CD14-positive monocyte (primary cell): ENCODE measurements around the gene COX6B1. TPM values are rescaled to one million over a fixed set of nuclear protein-coding genes. Genes with fewer than 3 reads are reported as not detected.
A peak's percentile ranks its signal among the peaks of the same experiment; 100 is the strongest.
"Not testable (repeated sequence)": the region's sequence is repeated elsewhere in the genome, so short reads cannot be mapped to it uniquely, and the experiment has no call there.

ENCODE experiments used
- DNase-seq, 3 donors: peaks; one replicate each; pipeline ENCODE4 v3.0.0-alpha.2; 2011 to 2022
- H2AFZ ChIP-seq: 2 replicates; pipeline ENCODE4 v1.6.0; 2012; ENCODE audit warnings: mild to moderate bottlenecking, low read depth, low read length, inconsistent platforms; ENCODE audit not compliant: insufficient read depth, poor library complexity, severe bottlenecking
- H3K27ac ChIP-seq, 2 donors: 1 replicate in 1 of 2; 2 replicates in 1 of 2; pipeline ENCODE4 v1.5.1; 2012 to 2013; ENCODE audit warnings: low read length in 2 of 2, control low read depth in 1 of 2, inconsistent platforms in 1 of 2, low read depth in 1 of 2, mild to moderate bottlenecking in 1 of 2
- H3K27me3 ChIP-seq, 2 donors: one replicate each; pipeline versions ENCODE4 v1.6.0 to v1.6.1; 2011 to 2013; ENCODE audit warnings: low read length in 2 of 2; ENCODE audit not compliant: control insufficient read depth in 2 of 2, insufficient read depth in 2 of 2
- H3K36me3 ChIP-seq, 2 donors: replicated peaks in 1 of 2; 1 replicate in 1 of 2; 2 replicates in 1 of 2; pipeline versions ENCODE4 v1.5.1 to v1.6.1; 2012 to 2013; ENCODE audit warnings: low read length in 2 of 2, control low read depth in 1 of 2, inconsistent platforms in 1 of 2, mild to moderate bottlenecking in 1 of 2; ENCODE audit not compliant: insufficient read depth in 2 of 2, control insufficient read depth in 1 of 2
- H3K4me1 ChIP-seq, 2 donors: 1 replicate in 1 of 2; 2 replicates in 1 of 2; pipeline versions ENCODE4 v1.5.1 to v1.6.1; 2012 to 2013; ENCODE audit warnings: low read length in 2 of 2, control low read depth in 1 of 2, inconsistent platforms in 1 of 2, mild to moderate bottlenecking in 1 of 2, moderate library complexity in 1 of 2; ENCODE audit not compliant: insufficient read depth in 2 of 2, control insufficient read depth in 1 of 2
- H3K4me2 ChIP-seq: replicated peaks from 2 replicates; pipeline ENCODE3; 2012; ENCODE audit warnings: low read length, moderate library complexity, mild to moderate bottlenecking; ENCODE audit not compliant: poor library complexity, severe bottlenecking; ENCODE audit errors: extremely low read depth
- H3K4me3 ChIP-seq, 3 experiments: fragments of 200-600 bp in 1 of 3; sonication (generic) in 1 of 3; replicated peaks in 1 of 3; 1 replicate in 2 of 3; 2 replicates in 1 of 3; pipeline ENCODE4 v1.5.1; 2011 to 2013; ENCODE audit warnings: low read length in 3 of 3, mild to moderate bottlenecking in 3 of 3, control low read depth in 2 of 3, low read depth in 2 of 3, inconsistent platforms in 1 of 3, moderate library complexity in 1 of 3
- H3K79me2 ChIP-seq: 2 replicates; pipeline ENCODE4 v1.6.0; 2012; ENCODE audit warnings: mild to moderate bottlenecking, control low read depth, inconsistent platforms, low read length, moderate library complexity; ENCODE audit not compliant: insufficient read depth
- H3K9ac ChIP-seq: 2 replicates; pipeline ENCODE4 v1.6.0; 2017; ENCODE audit warnings: low read length, mild to moderate bottlenecking; ENCODE audit not compliant: insufficient read depth, poor library complexity, severe bottlenecking
- H3K9me3 ChIP-seq, 2 donors: replicated peaks in 1 of 2; 1 replicate in 1 of 2; 2 replicates in 1 of 2; pipeline versions ENCODE4 v1.5.1 to v1.6.1; 2012 to 2013; ENCODE audit warnings: low read length in 2 of 2, control low read depth in 1 of 2; ENCODE audit not compliant: control insufficient read depth in 1 of 2, insufficient read depth in 1 of 2
- H4K20me1 ChIP-seq: 2 replicates; pipeline ENCODE4 v1.6.0; 2012; ENCODE audit warnings: mild to moderate bottlenecking, low read length, control low read depth, moderate library complexity; ENCODE audit not compliant: insufficient read depth
- H3K27ac Mint-ChIP-seq, 7 donors: one replicate each; pipeline ENCODE4 v1.8.0; 2020; ENCODE audit warnings: mild to moderate bottlenecking in 7 of 7, mixed read lengths in 7 of 7, moderate library complexity in 6 of 7, inconsistent platforms in 2 of 7
- H3K27me3 Mint-ChIP-seq, 3 donors: one replicate each; pipeline ENCODE4 v1.8.0; 2021 to 2022; ENCODE audit warnings: low read depth in 3 of 3, mild to moderate bottlenecking in 3 of 3, mixed read lengths in 3 of 3, moderate library complexity in 3 of 3, inconsistent platforms in 1 of 3
- H3K36me3 Mint-ChIP-seq, 2 donors: one replicate each; pipeline ENCODE4 v1.8.0; 2020; ENCODE audit warnings: mixed read lengths in 2 of 2, inconsistent platforms in 1 of 2, mild to moderate bottlenecking in 1 of 2
- H3K4me1 Mint-ChIP-seq: one replicate; pipeline ENCODE4 v1.8.0; 2020; ENCODE audit warnings: mild to moderate bottlenecking, mixed read lengths
- H3K4me3 Mint-ChIP-seq, 2 donors: one replicate each; pipeline ENCODE4 v1.8.0; 2020; ENCODE audit warnings: mild to moderate bottlenecking in 2 of 2, mixed read lengths in 2 of 2, moderate library complexity in 1 of 2
- H3K9me3 Mint-ChIP-seq, 7 donors: one replicate each; pipeline ENCODE4 v1.8.0; 2020 to 2022; ENCODE audit warnings: mixed read lengths in 7 of 7, mild to moderate bottlenecking in 6 of 7, moderate library complexity in 6 of 7, inconsistent platforms in 2 of 7
- WGBS: methylation state at CpG from one replicate; pipeline ENCODE4 v1.1.5; 2013; ENCODE audit warnings: missing lambda C conversion rate; ENCODE audit not compliant: insufficient coverage; 5-methylcytosine and 5-hydroxymethylcytosine counted together
- intact Hi-C, 2 donors: fragments of 100-400 bp; cut with micrococcal nuclease; formaldehyde crosslinking; loops; one replicate each; pipeline versions ENCODE4 v1.15.0 to v1.15.1; 2023
- polyA plus RNA-seq, 3 donors: library from polyadenylated mRNA; depleted of rRNA in 1 of 3; unstranded in 2 of 3; stranded (reverse) in 1 of 3; fragments of 300-500 nt in 2 of 3; fragments of >200 nt in 1 of 3; fragmentation: Illumina TruSeq in 2 of 3; gene quantifications; 1 replicate in 2 of 3; 2 replicates in 1 of 3; pipeline ENCODE4 v1.2.3, GENCODE V29; 2012 to 2021
- TF ChIP-seq, protein P1 (sequence below): fragments of 200-600 bp; IDR thresholded peaks from one replicate; pipeline ENCODE4 v1.8.0; 2022; ENCODE audit warnings: antibody characterized with exemption, mild to moderate bottlenecking

COX6B1 gene
- polyA plus RNA-seq, 3 donors: 611 to 948 (median 825) TPM

GRCh38 chr19:35645680-35646511, 2.2 kb upstream of the COX6B1 start:
- Mint-ChIP-seq H3K9me3 (no peaks in the 10 kb centered on the region), H3K4me3 (peak overlapping the region in 1 of 2 donors; percentile 7), H3K36me3 (peaks cover under 1 to 5% of the 10 kb centered on the region in 2 donors), H3K27me3 (peaks cover 6 to 14% (median 12%) of the 10 kb centered on the region in 3 donors), H3K4me1 (peaks cover 46% of the 10 kb centered on the region), H3K27ac (peak overlapping the region in 2 of 7 donors; percentile 31 to 92)
- H3K27me3 ChIP-seq: peaks cover 0 to 2% of the 10 kb centered on the region in 2 donors
- H3K27ac ChIP-seq: no peak overlapping the region
- peaks cover under 1 to 4% of the 10 kb centered on the region in 2 donors for H3K36me3 ChIP-seq
- H3K9ac ChIP-seq: no peak overlapping the region
- H2AFZ ChIP-seq: peak overlapping the region; percentile 97
- WGBS: 96% methylated on average over 4 of the region's 7 CpGs
- TF ChIP-seq, protein P1, sequence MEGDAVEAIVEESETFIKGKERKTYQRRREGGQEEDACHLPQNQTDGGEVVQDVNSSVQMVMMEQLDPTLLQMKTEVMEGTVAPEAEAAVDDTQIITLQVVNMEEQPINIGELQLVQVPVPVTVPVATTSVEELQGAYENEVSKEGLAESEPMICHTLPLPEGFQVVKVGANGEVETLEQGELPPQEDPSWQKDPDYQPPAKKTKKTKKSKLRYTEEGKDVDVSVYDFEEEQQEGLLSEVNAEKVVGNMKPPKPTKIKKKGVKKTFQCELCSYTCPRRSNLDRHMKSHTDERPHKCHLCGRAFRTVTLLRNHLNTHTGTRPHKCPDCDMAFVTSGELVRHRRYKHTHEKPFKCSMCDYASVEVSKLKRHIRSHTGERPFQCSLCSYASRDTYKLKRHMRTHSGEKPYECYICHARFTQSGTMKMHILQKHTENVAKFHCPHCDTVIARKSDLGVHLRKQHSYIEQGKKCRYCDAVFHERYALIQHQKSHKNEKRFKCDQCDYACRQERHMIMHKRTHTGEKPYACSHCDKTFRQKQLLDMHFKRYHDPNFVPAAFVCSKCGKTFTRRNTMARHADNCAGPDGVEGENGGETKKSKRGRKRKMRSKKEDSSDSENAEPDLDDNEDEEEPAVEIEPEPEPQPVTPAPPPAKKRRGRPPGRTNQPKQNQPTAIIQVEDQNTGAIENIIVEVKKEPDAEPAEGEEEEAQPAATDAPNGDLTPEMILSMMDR: no peak
- H4K20me1 ChIP-seq: peaks cover 11% of the 10 kb centered on the region
- peaks cover 53 to 62% of the 10 kb centered on the region in 2 donors for H3K4me1 ChIP-seq
- H3K4me3 ChIP-seq: peak overlapping the region in 1 of 3 experiments; percentile 98
- peaks cover 28% of the 10 kb centered on the region for H3K79me2 ChIP-seq
- intact Hi-C loops: loop anchor here (2.0 to 10.0 kb wide), 3 partner anchors 17 to 99 kb away; partner anchors contain the start of genes HAUS5 (in 1 of the 2), IGFLR1 (in 1 of the 2), LIN37 (in 1 of the 2) and PSENEN (in 1 of the 2)
- no peaks in the 10 kb centered on the region for H3K9me3 ChIP-seq
- peak overlapping the region; percentile 98 for H3K4me2 ChIP-seq
- no peak for DNase-seq

DNA sequence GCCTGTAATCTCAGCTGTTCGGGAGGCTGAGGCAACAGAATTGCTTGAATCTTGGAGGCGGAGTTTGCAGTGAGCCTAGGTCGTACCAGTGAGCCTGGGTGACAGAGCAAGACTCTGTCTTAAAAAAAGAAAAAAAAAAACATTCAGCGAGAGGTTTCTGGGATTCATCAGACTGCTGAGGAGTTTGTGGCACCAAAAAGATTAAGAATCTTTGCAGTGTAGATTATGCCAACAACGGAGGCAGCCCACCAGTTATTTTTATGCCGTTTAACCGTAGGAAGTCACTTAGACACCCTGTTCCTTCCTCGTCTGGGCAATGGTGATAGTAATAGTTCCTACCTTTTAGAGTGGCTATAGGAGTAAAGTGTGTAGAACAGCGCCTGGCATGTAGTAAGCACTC, 2.5 kb downstream of the COX6B1 start:
- peaks cover 29 to 39% of the 10 kb centered on the region in 2 donors for H3K36me3 ChIP-seq
- H3K4me2 ChIP-seq: no peak overlapping the region
- intact Hi-C loops: no loop called here
- peaks cover 26% of the 10 kb centered on the region for H3K4me1 Mint-ChIP-seq
- H2AFZ ChIP-seq: no peak overlapping the region
- peaks cover 0 to under 1% (median 0%) of the 10 kb centered on the region in 3 donors for H3K27me3 Mint-ChIP-seq
- H3K27ac Mint-ChIP-seq: peak overlapping the region in 3 of 7 donors; percentile 23 to 60 (median 46)
- WGBS: 27% methylated on average over 5 of the region's 9 CpGs
- no peak overlapping the region for H3K27ac ChIP-seq
- H3K9ac ChIP-seq: no peak overlapping the region
- TF ChIP-seq, protein P1: no peak
- H3K27me3 ChIP-seq: no peaks in the 10 kb centered on the region
- no peak for DNase-seq
- no peak overlapping the region for H3K4me3 ChIP-seq
- peaks cover 17 to 22% of the 10 kb centered on the region in 2 donors for H3K4me1 ChIP-seq
- no peaks in the 10 kb centered on the region for H3K9me3 Mint-ChIP-seq
- H3K4me3 Mint-ChIP-seq: no peak overlapping the region
- H3K9me3 ChIP-seq: no peaks in the 10 kb centered on the region
- H3K36me3 Mint-ChIP-seq: peaks cover 26 to 51% of the 10 kb centered on the region in 2 donors
- peaks cover 37% of the 10 kb centered on the region for H4K20me1 ChIP-seq
- H3K79me2 ChIP-seq: peaks cover 32% of the 10 kb centered on the region

DNA sequence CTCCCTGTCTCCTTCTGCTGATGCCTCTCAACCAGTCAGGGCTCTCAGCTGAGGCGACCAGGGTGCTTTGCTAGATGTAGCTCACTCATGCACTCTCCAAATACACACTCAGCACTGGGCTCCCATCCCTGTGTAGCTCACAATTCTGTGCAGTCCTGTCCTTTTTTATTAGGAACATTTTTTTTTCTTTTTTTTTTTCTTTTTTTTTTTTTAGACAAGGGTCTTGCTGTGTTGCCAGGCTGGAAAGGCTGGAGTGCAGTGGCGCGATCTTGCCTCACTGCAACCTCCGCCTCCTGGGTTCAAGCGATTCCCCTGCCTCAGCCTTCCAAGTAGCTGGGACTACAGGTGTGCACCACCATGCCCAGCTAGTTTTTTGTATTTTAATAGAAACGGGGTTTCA, 6.7 kb downstream of the COX6B1 start:
- DNase-seq, H3K27me3 ChIP-seq, H3K9me3 ChIP-seq, H2AFZ ChIP-seq, H3K27ac Mint-ChIP-seq, H3K4me2 ChIP-seq, H3K27ac ChIP-seq, H3K4me3 ChIP-seq, H3K4me3 Mint-ChIP-seq, H3K4me1 ChIP-seq, H3K9ac ChIP-seq, H3K9me3 Mint-ChIP-seq, H3K27me3 Mint-ChIP-seq, intact Hi-C loops: not testable (repeated sequence)
- peaks cover 15% of the 10 kb centered on the region for H3K79me2 ChIP-seq
- H4K20me1 ChIP-seq: peaks cover 51% of the 10 kb centered on the region
- H3K36me3 ChIP-seq: peaks cover 69 to 78% of the 10 kb centered on the region in 2 donors
- H3K36me3 Mint-ChIP-seq: peaks cover 57 to 89% of the 10 kb centered on the region in 2 donors
- H3K4me1 Mint-ChIP-seq: peaks cover 12% of the 10 kb centered on the region
- 98% methylated on average over 5 of the region's 6 CpGs for WGBS
